ENCODE measurements around the gene DYRK1A. TPM values are rescaled to one million over a fixed set of nuclear protein-coding genes. Genes with fewer than 3 reads are reported as not detected.

Gene DYRK1A
- total and polyA plus RNA-seq, 4 donors: 42.4 to 95.9 (median 59.1) TPM

GRCh38 chr21:37435711-37436110 lies 69.1 kb downstream of the DYRK1A start:
- Histone ChIP-seq H3K4me3 (ENCODE audit: low read depth, low read length) (no peak overlapping the region), H3K27me3 (ENCODE audit: control insufficient read depth, insufficient read depth, low read length) (no peaks in the 10 kb centered on the region), H3K9me3 (ENCODE audit: control insufficient read depth, insufficient read depth, low read length) (no peaks in the 10 kb centered on the region), H3K4me1 (ENCODE audit: control insufficient read depth, insufficient read depth, low read length) (no peaks in the 10 kb centered on the region), H3K27ac (ENCODE audit: low read depth, low read length) (peak overlapping the region; percentile 53), H3K36me3 (ENCODE audit: control insufficient read depth, insufficient read depth, low read length) (no peaks in the 10 kb centered on the region)
- DNase-seq (ENCODE audit: low read depth in 4 of 6, low spot score in 6 of 6): peak in 3 of 6 donors; percentile 6 to 55 (median 24)
- 35% methylated on average over 2 of the region's 3 CpGs for WGBS (ENCODE audit: insufficient coverage)

GRCh38 chr21:37436174-37436573 lies 69.6 kb downstream of the DYRK1A start:
- H3K4me3 ChIP-seq (ENCODE audit: low read depth, low read length): no peak overlapping the region
- peak overlapping the region; percentile 49 for H3K27ac ChIP-seq (ENCODE audit: low read depth, low read length)
- no peaks in the 10 kb centered on the region for H3K4me1 ChIP-seq (ENCODE audit: control insufficient read depth, insufficient read depth, low read length)

DNA sequence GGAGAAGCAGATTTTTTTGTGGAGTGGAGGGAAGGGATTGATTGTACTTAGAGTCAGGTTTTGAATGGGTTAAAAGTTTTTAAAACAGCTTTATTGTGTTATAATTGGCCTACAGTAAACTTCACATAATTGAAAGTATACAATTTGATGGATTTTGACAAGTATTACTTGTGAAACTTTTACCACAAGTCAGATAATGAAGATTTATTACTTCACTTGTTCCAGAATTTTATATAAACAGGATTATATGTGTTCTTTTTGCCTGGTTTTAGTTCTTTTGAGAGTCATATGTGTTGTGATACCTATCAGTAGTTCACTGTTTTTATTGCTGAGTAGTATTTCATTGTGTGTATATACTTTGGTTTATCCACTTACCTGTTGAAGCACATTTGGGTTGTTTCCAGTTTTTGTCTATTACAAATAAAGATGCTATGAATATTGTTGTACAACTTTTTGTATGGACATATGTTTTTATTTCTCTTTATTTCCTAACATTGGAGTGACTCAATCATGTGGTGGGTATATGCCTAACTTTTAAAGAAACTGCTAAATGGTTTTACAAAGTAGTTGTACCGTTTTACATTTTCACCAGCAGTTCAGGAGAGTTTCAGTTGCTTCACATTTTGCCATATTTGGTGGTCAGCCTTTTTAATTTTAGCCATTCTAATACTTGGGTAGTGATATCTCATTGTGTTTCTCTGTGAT lies 71.0 kb downstream of the DYRK1A start:
- Histone ChIP-seq H3K36me3 (ENCODE audit: control insufficient read depth, insufficient read depth, low read length) (no peaks in the 10 kb centered on the region), H3K4me1 (ENCODE audit: control insufficient read depth, insufficient read depth, low read length) (no peaks in the 10 kb centered on the region), H3K27me3 (ENCODE audit: control insufficient read depth, insufficient read depth, low read length) (no peaks in the 10 kb centered on the region), H3K4me3 (ENCODE audit: low read depth, low read length) (no peak overlapping the region), H3K9me3 (ENCODE audit: control insufficient read depth, insufficient read depth, low read length) (no peaks in the 10 kb centered on the region), H3K27ac (ENCODE audit: low read depth, low read length) (no peak overlapping the region)
- no peak for DNase-seq (ENCODE audit: low read depth in 4 of 6, low spot score in 6 of 6)
- 86% methylated on average over 1 of the region's 1 CpG for whole genome bisulfite sequencing (ENCODE audit: insufficient coverage)

More at GRCh38 chr21:37436174-37436573, 69.6 kb downstream of the DYRK1A start:
- Histone ChIP-seq H3K27me3 (ENCODE audit: control insufficient read depth, insufficient read depth, low read length) (no peaks in the 10 kb centered on the region), H3K9me3 (ENCODE audit: control insufficient read depth, insufficient read depth, low read length) (no peaks in the 10 kb centered on the region), H3K36me3 (ENCODE audit: control insufficient read depth, insufficient read depth, low read length) (no peaks in the 10 kb centered on the region)
- DNase-seq (ENCODE audit: low read depth in 4 of 6, low spot score in 6 of 6): peak in 3 of 6 donors; percentile 6 to 27 (median 19)
- WGBS (ENCODE audit: insufficient coverage): 56% methylated on average over 1 of the region's 2 CpGs

- no peaks in the 10 kb centered on the region for H3K9me3 ChIP-seq (ENCODE audit: control insufficient read depth, insufficient read depth, low read length)
- no peak overlapping the region for H3K4me3 ChIP-seq (ENCODE audit: low read depth, low read length)
- H3K4me1 ChIP-seq (ENCODE audit: control insufficient read depth, insufficient read depth, low read length): no peaks in the 10 kb centered on the region
- no peak overlapping the region for H3K27ac ChIP-seq (ENCODE audit: low read depth, low read length)
- no peaks in the 10 kb centered on the region for H3K27me3 ChIP-seq (ENCODE audit: control insufficient read depth, insufficient read depth, low read length)
- DNase-seq (ENCODE audit: low read depth in 4 of 6, low spot score in 6 of 6): no peak
- peaks cover 4% of the 10 kb centered on the region for H3K36me3 ChIP-seq (ENCODE audit: control insufficient read depth, insufficient read depth, low read length)
- no CpG with 5 or more reads among the region's 4 CpGs for WGBS (ENCODE audit: insufficient coverage)
Measured at GRCh38 chr21:37443683-37444082, 77.1 kb downstream of the DYRK1A start.

DNA sequence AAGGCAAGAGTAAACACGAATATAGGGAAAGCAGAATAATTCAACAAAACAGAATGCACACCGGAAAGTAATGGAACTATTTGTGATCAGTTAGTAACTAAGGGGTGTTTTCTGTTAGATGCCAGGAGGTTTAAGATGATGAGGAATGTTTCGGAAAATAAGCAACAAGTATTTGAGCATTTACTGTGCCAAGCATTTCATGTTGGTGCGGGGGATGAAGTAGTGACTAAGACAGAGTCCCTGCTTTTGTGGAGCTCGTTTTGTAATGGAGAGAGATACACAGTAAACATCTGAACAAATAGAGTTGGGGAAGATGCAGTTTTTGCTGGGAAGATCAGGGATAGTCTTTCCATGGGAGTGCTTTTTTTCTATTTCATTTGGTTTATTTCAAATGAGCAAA lies 78.7 kb downstream of the DYRK1A start:
- no peaks in the 10 kb centered on the region for H3K9me3 ChIP-seq (ENCODE audit: control insufficient read depth, insufficient read depth, low read length)
- no peak overlapping the region for H3K27ac ChIP-seq (ENCODE audit: low read depth, low read length)
- peaks cover 4% of the 10 kb centered on the region for H3K36me3 ChIP-seq (ENCODE audit: control insufficient read depth, insufficient read depth, low read length)
- no peaks in the 10 kb centered on the region for H3K4me1 ChIP-seq (ENCODE audit: control insufficient read depth, insufficient read depth, low read length)
- no peaks in the 10 kb centered on the region for H3K27me3 ChIP-seq (ENCODE audit: control insufficient read depth, insufficient read depth, low read length)
- WGBS (ENCODE audit: insufficient coverage): 73% methylated on average over 4 of the region's 5 CpGs
- DNase-seq (ENCODE audit: low read depth in 4 of 6, low spot score in 6 of 6): no peak
- no peak overlapping the region for H3K4me3 ChIP-seq (ENCODE audit: low read depth, low read length)

GRCh38 chr21:37446552-37446951 lies 80.0 kb downstream of the DYRK1A start:
- Histone ChIP-seq H3K4me1 (ENCODE audit: control insufficient read depth, insufficient read depth, low read length) (peaks cover 2% of the 10 kb centered on the region), H3K4me3 (ENCODE audit: low read depth, low read length) (no peak overlapping the region), H3K27me3 (ENCODE audit: control insufficient read depth, insufficient read depth, low read length) (no peaks in the 10 kb centered on the region), H3K27ac (ENCODE audit: low read depth, low read length) (no peak overlapping the region), H3K36me3 (ENCODE audit: control insufficient read depth, insufficient read depth, low read length) (peaks cover 7% of the 10 kb centered on the region), H3K9me3 (ENCODE audit: control insufficient read depth, insufficient read depth, low read length) (no peaks in the 10 kb centered on the region)
- DNase-seq (ENCODE audit: low read depth in 4 of 6, low spot score in 6 of 6): no peak
- WGBS (ENCODE audit: insufficient coverage): no CpG with 5 or more reads among the region's 5 CpGs

GRCh38 chr21:37447288-37447936 lies 80.8 kb downstream of the DYRK1A start:
- Histone ChIP-seq H3K9me3 (ENCODE audit: control insufficient read depth, insufficient read depth, low read length) (no peaks in the 10 kb centered on the region), H3K36me3 (ENCODE audit: control insufficient read depth, insufficient read depth, low read length) (peaks cover 7% of the 10 kb centered on the region), H3K27me3 (ENCODE audit: control insufficient read depth, insufficient read depth, low read length) (no peaks in the 10 kb centered on the region), H3K4me3 (ENCODE audit: low read depth, low read length) (no peak overlapping the region), H3K27ac (ENCODE audit: low read depth, low read length) (no peak overlapping the region), H3K4me1 (ENCODE audit: control insufficient read depth, insufficient read depth, low read length) (peaks cover 2% of the 10 kb centered on the region)
- DNase-seq (ENCODE audit: low read depth in 4 of 6, low spot score in 6 of 6): no peak
- WGBS (ENCODE audit: insufficient coverage): 47% methylated on average over 3 of the region's 7 CpGs

GRCh38 chr21:37449302-37449937 lies 82.8 kb downstream of the DYRK1A start:
- Histone ChIP-seq H3K4me1 (ENCODE audit: control insufficient read depth, insufficient read depth, low read length) (peaks cover 2% of the 10 kb centered on the region), H3K4me3 (ENCODE audit: low read depth, low read length) (no peak overlapping the region), H3K36me3 (ENCODE audit: control insufficient read depth, insufficient read depth, low read length) (peaks cover 4% of the 10 kb centered on the region), H3K27me3 (ENCODE audit: control insufficient read depth, insufficient read depth, low read length) (no peaks in the 10 kb centered on the region), H3K27ac (ENCODE audit: low read depth, low read length) (no peak overlapping the region), H3K9me3 (ENCODE audit: control insufficient read depth, insufficient read depth, low read length) (no peaks in the 10 kb centered on the region)
- WGBS (ENCODE audit: insufficient coverage): 89% methylated on average over 4 of the region's 6 CpGs
- no peak for DNase-seq (ENCODE audit: low read depth in 4 of 6, low spot score in 6 of 6)

DNA sequence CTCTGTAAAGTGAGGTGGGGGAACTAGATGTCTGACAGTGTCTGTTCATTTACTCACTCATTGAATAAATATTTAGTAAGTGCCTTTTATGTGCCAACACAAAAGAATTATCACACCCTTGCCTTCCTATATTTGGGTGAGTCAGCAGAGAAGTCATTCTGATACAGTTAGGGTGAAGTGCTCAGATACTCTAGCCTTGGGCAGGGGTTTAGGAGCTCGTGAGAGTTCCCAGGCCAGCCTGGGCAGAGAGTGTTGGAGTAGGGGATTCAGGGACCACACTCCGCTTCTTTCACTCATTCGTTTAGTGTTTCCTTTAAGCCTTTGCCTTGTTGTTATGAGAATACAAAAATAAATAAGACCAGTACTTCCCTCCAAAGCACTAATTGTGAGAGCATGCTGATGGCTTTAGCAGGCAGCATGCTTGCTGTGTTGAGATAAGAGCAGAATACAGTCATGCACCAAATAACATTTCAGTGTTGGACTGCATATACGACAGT lies 83.9 kb downstream of the DYRK1A start:
- H3K36me3 ChIP-seq (ENCODE audit: control insufficient read depth, insufficient read depth, low read length): peaks cover 4% of the 10 kb centered on the region
- 100% methylated on average over 1 of the region's 4 CpGs for WGBS (ENCODE audit: insufficient coverage)
- H3K27me3 ChIP-seq (ENCODE audit: control insufficient read depth, insufficient read depth, low read length): no peaks in the 10 kb centered on the region
- H3K4me3 ChIP-seq (ENCODE audit: low read depth, low read length): no peak overlapping the region
- H3K9me3 ChIP-seq (ENCODE audit: control insufficient read depth, insufficient read depth, low read length): no peaks in the 10 kb centered on the region
- H3K4me1 ChIP-seq (ENCODE audit: control insufficient read depth, insufficient read depth, low read length): peaks cover 2% of the 10 kb centered on the region
- H3K27ac ChIP-seq (ENCODE audit: low read depth, low read length): no peak overlapping the region
- DNase-seq (ENCODE audit: low read depth in 4 of 6, low spot score in 6 of 6): no peak
